GM12878 (cell line): ENCODE measurements around the gene CKAP5. TPM values are rescaled to one million over a fixed set of nuclear protein-coding genes. Genes with fewer than 3 reads are reported as not detected.
"Not testable (repeated sequence)": the region's sequence is repeated elsewhere in the genome, so short reads cannot be mapped to it uniquely, and the experiment has no call there.

Source experiments
- ATAC-seq: fragments of 200-7000 bp; cut with Tn5 transposase; 3 replicates; pipeline ENCODE4 v1.9.1; 2020; ENCODE audit warnings: mild to moderate bottlenecking, moderate library complexity
- BruUV-seq: library from RNA; stranded (reverse); fragments of 400-500 nt; replicated peaks from 2 replicates; lab custom pipeline; 2021; lab: Mats Ljungman, UMichigan
- CTCF ChIA-PET: fragments of 300-600 bp; sonication (Branson Sonifier 250); formaldehyde crosslinking; extraction: SDS; loops from one replicate; lab custom pipeline; 2021; ENCODE audit warnings: inconsistent platforms; lab: Yijun Ruan, JAX
- POLR2A ChIA-PET: fragments of 350-600 bp; formaldehyde crosslinking; extraction: SDS; loops from one replicate; lab custom pipeline; 2021; ENCODE audit warnings: inconsistent platforms; lab: Charles Lee
- RAD21 ChIA-PET: fragments of 300-600 bp; sonication (Branson Sonifier 250); formaldehyde crosslinking; loops from one replicate; lab custom pipeline; 2023; ENCODE audit warnings: antibody characterized with exemption; ENCODE audit not compliant: unreplicated experiment; lab: Charles Lee
- SMC1A ChIA-PET: fragments of 300-600 bp; sonication (Branson Sonifier 250); formaldehyde crosslinking; loops from one replicate; lab custom pipeline; 2023; ENCODE audit not compliant: unreplicated experiment, uncharacterized antibody; lab: Charles Lee
- DNase-seq: peaks from one replicate; pipeline ENCODE4 v3.0.0-alpha.2; 2011; ENCODE audit warnings: low read depth, low spot score
- FAIRE-seq: peaks from 3 replicates; lab custom pipeline; 2011; peaks lifted over from hg19 to GRCh38; lab: Jason Lieb, UNC
- H2AFZ ChIP-seq: 2 replicates; pipeline ENCODE4 v1.6.0; 2011; ENCODE audit warnings: low read depth, low read length, control low read depth; ENCODE audit not compliant: control insufficient read depth
- H3K27ac ChIP-seq: 2 replicates; pipeline ENCODE4 v1.5.1; 2011; ENCODE audit warnings: control low read depth; ENCODE audit not compliant: control insufficient read depth, insufficient read depth
- H3K27me3 ChIP-seq, 2 experiments: replicated peaks in 1 of 2; 2 replicates each; pipeline versions ENCODE4 v1.6.0 to v1.6.1; 2011; ENCODE audit warnings: low read length in 1 of 2; ENCODE audit not compliant: control insufficient read depth in 2 of 2, insufficient read depth in 2 of 2
- H3K36me3 ChIP-seq, 2 experiments: 2 replicates each; pipeline ENCODE4 v1.5.1; 2011; ENCODE audit warnings: low read length in 1 of 2; ENCODE audit not compliant: control insufficient read depth in 2 of 2, insufficient read depth in 2 of 2
- H3K4me1 ChIP-seq: 2 replicates; pipeline ENCODE4 v1.6.1; 2011; ENCODE audit warnings: mild to moderate bottlenecking, low read length, moderate library complexity, mixed read lengths; ENCODE audit not compliant: control insufficient read depth, insufficient read depth
- H3K4me2 ChIP-seq: 2 replicates; pipeline ENCODE4 v1.6.0; 2011; ENCODE audit warnings: control low read depth; ENCODE audit not compliant: control insufficient read depth, insufficient read depth
- H3K4me3 ChIP-seq: fragments of 200-600 bp; sonication (generic); 2 replicates; pipeline ENCODE4 v1.5.1; 2016
- H3K79me2 ChIP-seq: 2 replicates; pipeline ENCODE4 v1.6.0; 2011; ENCODE audit warnings: low read length; ENCODE audit not compliant: control insufficient read depth, insufficient read depth
- H3K9ac ChIP-seq: 2 replicates; pipeline ENCODE4 v1.8.0; 2011; ENCODE audit warnings: low read length, control low read depth, mixed read lengths; ENCODE audit not compliant: control insufficient read depth, insufficient read depth
- H3K9me3 ChIP-seq: replicated peaks from 3 replicates; pipeline ENCODE4 v1.5.1; 2011; ENCODE audit warnings: mild to moderate bottlenecking, low read length; ENCODE audit not compliant: control insufficient read depth, insufficient read depth
- H4K20me1 ChIP-seq: 2 replicates; pipeline ENCODE4 v1.6.0; 2011; ENCODE audit not compliant: control insufficient read depth, insufficient read depth
- CEBPB ChIP-seq, 2 experiments: fragments of 150-350 bp in 1 of 2; IDR thresholded peaks; 2 replicates each; pipeline ENCODE4 v1.6.1; 2012 to 2014; ENCODE audit warnings: low read depth in 2 of 2, low read length in 2 of 2, borderline replicate concordance in 1 of 2, inconsistent platforms in 1 of 2
- WGBS: methylation state at CpG from one replicate; pipeline ENCODE4 v1.1.6; 2016; ENCODE audit warnings: low lambda C conversion rate; ENCODE audit not compliant: insufficient replicate concordance, insufficient coverage; ENCODE audit errors: missing lambda C conversion rate; 5-methylcytosine and 5-hydroxymethylcytosine counted together
- in situ Hi-C: fragments of 300-500 bp; cut with MboI; formaldehyde crosslinking; loops from 9 replicates; pipeline ENCODE4 v1.14.3; 2018; ENCODE audit warnings: mixed read lengths
- intact Hi-C: fragments of 100-400 bp; cut with micrococcal nuclease; formaldehyde crosslinking; loops from one replicate; pipeline ENCODE4 v1.14.2; 2022; ENCODE audit not compliant: unreplicated experiment
- polyA plus RNA-seq, 11 experiments: library from polyadenylated mRNA; depleted of rRNA in 4 of 11; unstranded in 6 of 11; stranded (reverse) in 5 of 11; fragments of >200 nt; fragmentation: Nextera tagmentation in 4 of 11; fragmentation: Illumina TruSeq in 1 of 11; extraction: Ambion mirVana in 4 of 11; extraction: Trizol in 1 of 11; gene quantifications; 1 replicate in 1 of 11; 2 replicates in 10 of 11; pipeline versions ENCODE4 v1.2.1 to v1.2.3, GENCODE V29; 2011 to 2016; ENCODE audit warnings: inconsistent platforms in 2 of 11, missing spikeins in 2 of 11, low read depth in 1 of 11
- total RNA-seq, 4 experiments: library from RNA; depleted of rRNA in 3 of 4; stranded (reverse); fragments of >200 nt in 3 of 4; fragmentation: Illumina TruSeq in 1 of 4; extraction: Trizol in 1 of 4; gene quantifications; 2 replicates each; pipeline versions ENCODE4 v1.2.1 to v1.2.3, GENCODE V29; 2013 to 2021
- TF ChIP-seq, protein P1 (sequence below): fragments of 450-650 bp; IDR thresholded peaks from 2 replicates; pipeline ENCODE4 v1.6.1; 2017; ENCODE audit warnings: mild to moderate bottlenecking

Gene CKAP5
- total and polyA plus RNA-seq, 10 of the 15 experiments (the other 5 are each of a cell fraction or from before 2014, with no cell fraction given), result 20.1 to 161 (median 79.8) TPM

DNA sequence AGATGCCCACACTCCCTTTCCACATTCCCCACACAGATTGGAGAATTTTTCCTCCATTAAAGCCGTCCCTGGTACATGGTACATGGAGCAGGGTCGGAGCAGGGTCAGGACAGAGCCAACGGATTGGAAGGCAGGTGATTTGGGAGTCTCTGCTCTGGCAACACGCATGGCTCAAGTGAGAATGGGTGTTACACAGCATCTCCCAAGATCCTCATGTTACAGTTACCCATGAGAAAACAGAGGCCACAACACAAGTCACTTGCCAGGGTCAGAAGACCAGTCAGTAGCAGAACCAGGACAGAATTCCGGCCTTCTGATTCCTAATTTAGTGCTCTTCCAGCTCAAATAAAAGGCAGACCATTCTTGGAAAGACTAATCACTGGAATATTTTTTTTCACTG lies 134.8 kb downstream of the CKAP5 start (continued):
- TF ChIP-seq CEBPB (IDR thresholded peaks at IDR 0.05; ENCODE audit: borderline replicate concordance in 1 of 2, low read depth in 2 of 2, low read length in 2 of 2), result no peak

DNA sequence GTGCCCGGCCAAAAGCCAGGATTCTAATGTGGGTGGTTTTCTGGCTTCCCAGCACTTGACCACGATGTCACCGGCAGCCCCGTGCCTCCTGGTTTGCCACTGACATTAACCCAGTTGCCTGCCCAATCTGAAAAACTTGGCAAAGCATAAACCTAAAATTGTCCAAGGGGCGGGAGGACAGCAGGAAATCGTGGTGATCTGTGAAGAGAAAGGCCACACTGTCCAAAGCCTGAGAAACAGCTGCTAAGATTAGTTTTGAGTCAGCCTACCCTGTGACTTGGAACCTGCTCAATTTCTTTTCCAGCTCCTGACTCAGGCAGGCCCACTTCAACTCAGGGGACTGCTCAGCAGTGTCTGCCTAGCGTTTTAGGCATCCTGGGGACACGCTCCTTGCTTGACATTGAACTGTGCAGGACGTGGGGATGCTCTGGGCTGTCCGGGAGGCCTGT lies 135.2 kb downstream of the CKAP5 start:
- ATAC-seq (no peak), DNase-seq (no peak), FAIRE-seq (no peak)
- intact Hi-C loops, result no loop called here
- RAD21 ChIA-PET, result no interaction called here
- Histone ChIP-seq H3K79me2 (no peaks in the 10 kb centered on the region), H3K9ac (no peak overlapping the region), H3K9me3 (no peaks in the 10 kb centered on the region), H4K20me1 (no peaks in the 10 kb centered on the region), H2AFZ (no peak overlapping the region), H3K27me3 (no peaks in the 10 kb centered on the region), H3K4me3 (no peak overlapping the region), H3K36me3 (peaks cover 1 to 3% of the 10 kb centered on the region in 2 experiments; a peak in 2 of 4 replicates), H3K4me1 (no peaks in the 10 kb centered on the region), H3K27ac (no peak overlapping the region), H3K4me2 (no peak overlapping the region)
- WGBS, result 82% methylated on average over 10 of the region's 10 CpGs
- TF ChIP-seq, protein P1, sequence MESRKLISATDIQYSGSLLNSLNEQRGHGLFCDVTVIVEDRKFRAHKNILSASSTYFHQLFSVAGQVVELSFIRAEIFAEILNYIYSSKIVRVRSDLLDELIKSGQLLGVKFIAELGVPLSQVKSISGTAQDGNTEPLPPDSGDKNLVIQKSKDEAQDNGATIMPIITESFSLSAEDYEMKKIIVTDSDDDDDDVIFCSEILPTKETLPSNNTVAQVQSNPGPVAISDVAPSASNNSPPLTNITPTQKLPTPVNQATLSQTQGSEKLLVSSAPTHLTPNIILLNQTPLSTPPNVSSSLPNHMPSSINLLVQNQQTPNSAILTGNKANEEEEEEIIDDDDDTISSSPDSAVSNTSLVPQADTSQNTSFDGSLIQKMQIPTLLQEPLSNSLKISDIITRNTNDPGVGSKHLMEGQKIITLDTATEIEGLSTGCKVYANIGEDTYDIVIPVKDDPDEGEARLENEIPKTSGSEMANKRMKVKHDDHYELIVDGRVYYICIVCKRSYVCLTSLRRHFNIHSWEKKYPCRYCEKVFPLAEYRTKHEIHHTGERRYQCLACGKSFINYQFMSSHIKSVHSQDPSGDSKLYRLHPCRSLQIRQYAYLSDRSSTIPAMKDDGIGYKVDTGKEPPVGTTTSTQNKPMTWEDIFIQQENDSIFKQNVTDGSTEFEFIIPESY, result no peak
- SMC1A ChIA-PET, result interaction anchor here (1.6 kb wide), 1 partner anchor 9 kb away, joined by 3 read pairs; no protein-coding TSS in a partner anchor
- in situ Hi-C loops, result no loop called here
- no TSS peak for BruUV-seq
- CTCF ChIA-PET, result interaction anchor here (0.6 kb wide), 1 partner anchor 180 kb away, joined by 4 read pairs; no protein-coding TSS in a partner anchor
- POLR2A ChIA-PET, result interaction anchor here (0.6 kb wide), 1 partner anchor 629 kb away, joined by 3 read pairs; no protein-coding TSS in a partner anchor

DNA sequence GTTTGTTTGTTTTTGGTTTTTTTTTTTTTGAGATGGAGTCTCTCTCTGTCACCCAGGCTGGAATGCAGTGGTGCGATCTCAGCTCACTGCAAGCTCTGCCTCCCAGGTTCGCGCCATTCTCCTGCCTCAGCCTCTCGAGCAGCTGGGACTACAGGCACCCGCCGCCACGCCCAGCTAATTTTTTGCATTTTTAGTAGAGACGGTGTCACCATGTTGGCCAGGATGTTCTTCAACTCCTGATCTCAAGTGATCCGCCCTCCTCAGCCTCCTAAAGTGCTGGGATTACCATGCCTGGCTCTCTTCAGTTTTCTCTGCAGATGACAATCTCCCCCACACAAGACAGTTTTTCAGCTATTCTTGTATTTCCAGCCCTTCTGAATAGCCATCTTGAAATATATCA lies 136.7 kb downstream of the CKAP5 start:
- WGBS, result 94% methylated on average over 9 of the region's 9 CpGs
- H3K4me1 ChIP-seq, H3K79me2 ChIP-seq, H3K27ac ChIP-seq, H3K4me2 ChIP-seq, in situ Hi-C loops, H2AFZ ChIP-seq, H3K9me3 ChIP-seq, H3K9ac ChIP-seq, H4K20me1 ChIP-seq, H3K27me3 ChIP-seq, SMC1A ChIA-PET, FAIRE-seq, BruUV-seq, CTCF ChIA-PET, ATAC-seq, intact Hi-C loops, H3K4me3 ChIP-seq, DNase-seq, RAD21 ChIA-PET: not testable (repeated sequence)
- peaks cover 8 to 16% of the 10 kb centered on the region in 2 experiments; a peak in 3 of 4 replicates for H3K36me3 ChIP-seq
- POLR2A ChIA-PET, result interaction anchor here (0.7 kb wide), 1 partner anchor 17 kb away, joined by 3 read pairs; no protein-coding TSS in a partner anchor
